GM21515 (cell line): ENCODE results near the gene RYR1.
A peak's percentile ranks its signal among the peaks of the same experiment; 100 is the strongest.
"Not testable (repeated sequence)": the region's sequence is repeated elsewhere in the genome, so short reads cannot be mapped to it uniquely, and the experiment has no call there.

Source experiments
- ATAC-seq: cut with Tn5 transposase; IDR thresholded peaks from one replicate; pipeline ENCODE4 v1.9.1; 2021; ENCODE audit not compliant: unreplicated experiment

Gene RYR1

DNA sequence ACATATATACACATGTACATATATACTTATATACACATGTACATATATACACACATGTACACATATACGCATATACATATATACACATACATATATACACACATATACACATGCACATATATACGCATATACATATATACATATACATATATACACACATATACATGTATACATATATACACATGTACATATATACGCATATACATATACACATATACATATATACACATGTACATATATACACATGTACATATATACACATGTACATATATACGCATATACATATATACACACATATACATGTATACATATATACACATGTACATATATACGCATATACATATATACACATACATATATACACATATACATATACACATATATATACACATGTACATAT, 169.4 kb downstream of the RYR1 start:
- ATAC-seq, result not testable (repeated sequence)

DNA sequence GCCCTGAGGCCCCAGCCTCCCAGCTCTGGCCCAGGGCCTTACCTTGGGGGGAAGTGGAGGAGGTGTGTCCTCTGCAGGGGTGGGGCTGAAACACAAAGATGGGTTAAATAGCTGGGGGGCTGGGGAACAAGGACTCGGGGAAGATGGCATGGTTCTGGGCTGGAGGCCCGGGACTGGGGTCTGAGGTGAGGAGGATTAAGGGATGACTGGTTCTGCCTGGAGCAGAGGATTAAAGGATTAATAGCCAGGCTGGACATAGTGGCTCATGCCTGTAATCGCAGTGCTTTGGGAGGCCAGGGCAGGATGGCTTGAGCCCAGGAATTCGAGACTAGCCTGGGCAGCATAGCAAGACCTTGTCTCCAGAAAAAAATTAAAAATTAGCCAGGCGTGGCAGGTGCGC, 172.6 kb downstream of the RYR1 start:
- ATAC-seq, result no peak

DNA sequence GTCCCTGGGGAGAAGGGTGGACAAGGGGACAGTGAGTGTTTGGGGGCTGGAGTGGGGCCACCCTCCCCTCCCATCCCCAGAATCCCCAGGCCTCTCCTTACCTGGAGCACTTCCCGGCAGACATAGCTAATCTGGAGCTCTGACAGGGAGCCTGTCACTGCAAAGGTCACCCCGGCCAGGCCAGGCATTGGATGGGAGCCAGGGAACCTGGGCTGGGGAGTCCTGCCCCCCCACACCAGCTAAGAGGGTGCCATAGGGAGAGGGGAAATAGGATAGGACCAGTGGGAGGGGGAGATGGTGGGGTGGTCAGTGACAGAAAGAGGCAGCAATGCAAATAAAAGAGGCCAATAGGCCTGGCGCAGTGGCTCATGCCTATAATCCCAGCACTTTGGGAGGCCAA, 180.8 kb downstream of the RYR1 start:
- no peak for ATAC-seq

DNA sequence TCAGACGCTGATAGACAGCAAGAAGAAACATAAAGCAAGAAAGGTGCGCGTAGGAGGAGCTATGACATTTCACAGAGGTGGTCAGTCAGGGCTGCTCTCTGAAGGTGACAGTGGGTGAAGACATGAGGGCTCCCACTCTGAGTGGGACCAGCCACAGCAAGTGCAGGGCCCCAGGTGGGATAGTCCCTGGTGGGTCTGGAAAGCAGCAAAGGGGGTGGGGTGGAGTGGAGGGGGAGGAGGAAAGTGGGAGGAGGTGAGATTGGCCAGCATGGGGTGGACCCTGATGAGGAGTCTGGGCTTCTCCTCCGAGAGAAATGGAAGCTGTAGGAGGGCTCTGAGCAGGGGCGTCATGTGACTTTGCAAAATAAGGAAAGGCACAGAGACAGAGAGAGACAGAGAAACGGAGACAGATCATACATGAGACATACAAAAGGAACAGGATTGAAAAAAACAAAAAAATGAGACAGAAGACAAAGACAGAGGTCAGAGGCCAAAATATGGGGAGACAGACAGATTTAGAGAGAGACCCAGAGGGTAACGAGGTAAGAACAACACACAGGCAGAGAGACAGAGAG, 181.6 kb downstream of the RYR1 start:
- no peak for ATAC-seq

DNA sequence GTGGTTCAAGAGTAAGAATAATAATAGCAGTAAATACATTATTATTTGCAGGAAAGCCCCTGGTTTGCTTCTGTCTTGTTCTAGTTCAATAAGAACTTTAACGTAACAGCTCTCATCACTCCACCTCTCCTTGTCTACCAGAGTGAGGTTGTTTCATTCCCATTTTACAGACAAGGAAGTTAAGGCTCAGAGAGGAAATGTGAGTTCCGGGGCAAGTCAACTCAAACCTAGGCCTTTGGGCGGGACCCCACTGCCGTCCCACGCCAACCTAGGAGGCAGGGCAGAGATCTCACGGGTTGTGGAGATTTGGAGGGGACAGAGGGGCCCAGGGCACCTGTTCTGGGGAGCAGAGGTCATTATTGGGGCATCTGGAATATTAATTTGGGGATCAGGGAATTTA, 182.8 kb downstream of the RYR1 start:
- ATAC-seq, result no peak

DNA sequence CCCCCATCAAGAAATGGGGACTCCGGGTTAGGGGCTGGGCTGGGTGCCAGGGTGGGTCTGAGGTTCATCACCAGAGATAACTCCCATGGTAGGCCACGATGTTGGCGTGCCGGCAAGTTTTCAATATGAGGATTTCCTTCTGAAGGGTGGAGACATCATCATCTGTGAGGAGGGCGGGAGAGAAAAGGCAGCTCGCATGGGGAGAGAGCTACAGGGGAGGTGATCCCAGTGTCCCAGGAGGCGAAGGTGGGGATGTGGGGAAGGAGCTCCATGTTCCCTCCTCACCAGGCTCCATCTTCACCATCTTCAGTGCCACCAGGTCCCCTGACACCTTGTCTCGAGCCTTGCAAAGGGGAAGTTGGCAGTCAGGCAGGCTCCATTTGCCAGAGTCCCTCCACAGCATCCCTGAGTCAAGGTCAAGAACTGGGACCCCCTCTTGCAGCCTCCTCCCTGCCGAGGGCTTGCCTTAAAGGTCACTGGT, 183.8 kb downstream of the RYR1 start:
- peak; percentile 1 for ATAC-seq

DNA sequence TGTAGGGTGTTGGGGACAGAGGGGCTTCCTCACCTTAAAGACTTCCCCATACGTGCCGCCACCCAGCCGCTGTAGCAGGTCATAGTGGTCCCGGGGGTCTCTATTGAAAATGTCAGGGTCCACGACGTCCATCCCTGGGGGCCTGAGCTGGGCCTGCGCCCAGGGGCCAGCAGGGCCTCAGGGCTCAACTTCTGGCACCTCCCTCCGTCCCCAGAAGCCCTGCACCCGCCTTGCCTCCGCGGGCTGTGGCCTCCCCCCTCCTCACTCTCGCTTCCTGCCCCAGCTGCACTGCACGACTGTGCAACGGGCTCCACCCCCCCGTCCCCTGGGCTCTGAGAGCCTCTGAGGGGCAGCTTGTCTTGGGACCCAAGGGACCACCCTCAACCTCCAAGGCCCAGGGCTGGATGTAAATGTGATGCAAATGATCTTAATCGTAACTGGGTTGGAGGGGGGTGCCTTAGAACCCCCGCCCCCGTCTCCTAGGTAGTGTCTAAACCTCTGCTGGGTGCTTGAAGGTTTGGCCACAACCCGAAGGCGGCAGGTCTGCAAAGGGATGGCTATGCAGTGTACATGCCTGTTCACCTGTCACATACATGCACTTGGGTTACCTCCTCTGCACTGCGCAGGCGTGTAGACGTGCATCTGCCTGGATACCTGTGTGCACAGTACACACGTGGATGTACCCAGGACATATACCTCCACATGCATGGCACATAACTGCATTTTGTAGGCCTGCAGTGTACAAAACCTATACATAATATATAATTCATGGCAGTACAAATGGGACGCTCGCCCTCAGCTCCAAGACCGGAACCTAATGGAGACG, 184.5 kb downstream of the RYR1 start, which contains the start of gene MAP4K1:
Gene MAP4K1 (minus strand): TSS at position 190 of the 826 bp plus-strand sequence. CDS start 58 bp downstream, at position 132.
- peak; percentile 47 for ATAC-seq

DNA sequence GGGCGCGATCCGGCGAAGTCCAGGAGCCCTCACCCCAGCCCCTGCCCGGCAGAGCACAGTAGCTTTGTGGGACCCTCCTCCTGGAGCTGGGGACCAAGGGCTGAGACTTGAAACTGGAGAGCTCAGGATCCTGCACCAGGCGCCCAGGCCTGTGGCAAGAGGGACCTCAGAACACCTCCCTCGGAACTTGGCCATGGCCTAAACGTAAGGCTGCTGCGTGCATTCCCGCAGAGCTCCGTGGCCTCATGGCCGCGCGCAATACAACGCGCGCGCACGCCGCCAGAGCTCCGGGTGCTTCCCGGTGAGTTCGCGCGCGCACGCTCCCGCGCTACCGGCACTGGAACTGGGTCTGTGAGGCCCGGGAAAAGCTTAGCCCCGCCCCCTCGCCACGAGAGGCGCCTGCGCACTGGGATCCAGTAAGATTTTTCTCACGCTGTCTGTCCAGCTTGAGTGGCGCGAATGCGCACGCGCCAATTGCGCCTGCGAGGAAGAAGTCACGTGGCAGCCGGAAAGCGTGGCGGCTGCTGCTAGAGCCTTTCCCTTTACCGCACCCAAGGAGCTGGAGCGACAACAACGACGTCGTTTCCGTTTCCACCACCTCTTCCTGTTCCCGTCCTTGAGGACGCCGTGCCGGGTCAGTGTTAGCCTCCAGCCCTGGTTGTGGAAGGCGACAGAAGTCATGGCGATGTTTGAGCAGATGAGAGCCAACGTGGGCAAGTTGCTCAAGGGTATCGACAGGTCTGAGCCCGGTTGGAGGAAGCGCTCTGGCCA, 185.3 kb downstream of the RYR1 start, which contains the start of gene EIF3K:
Gene EIF3K (plus strand): TSS at position 599 of the 771 bp plus-strand sequence. CDS start 81 bp downstream, at position 680.
- ATAC-seq, result peak; percentile 52

DNA sequence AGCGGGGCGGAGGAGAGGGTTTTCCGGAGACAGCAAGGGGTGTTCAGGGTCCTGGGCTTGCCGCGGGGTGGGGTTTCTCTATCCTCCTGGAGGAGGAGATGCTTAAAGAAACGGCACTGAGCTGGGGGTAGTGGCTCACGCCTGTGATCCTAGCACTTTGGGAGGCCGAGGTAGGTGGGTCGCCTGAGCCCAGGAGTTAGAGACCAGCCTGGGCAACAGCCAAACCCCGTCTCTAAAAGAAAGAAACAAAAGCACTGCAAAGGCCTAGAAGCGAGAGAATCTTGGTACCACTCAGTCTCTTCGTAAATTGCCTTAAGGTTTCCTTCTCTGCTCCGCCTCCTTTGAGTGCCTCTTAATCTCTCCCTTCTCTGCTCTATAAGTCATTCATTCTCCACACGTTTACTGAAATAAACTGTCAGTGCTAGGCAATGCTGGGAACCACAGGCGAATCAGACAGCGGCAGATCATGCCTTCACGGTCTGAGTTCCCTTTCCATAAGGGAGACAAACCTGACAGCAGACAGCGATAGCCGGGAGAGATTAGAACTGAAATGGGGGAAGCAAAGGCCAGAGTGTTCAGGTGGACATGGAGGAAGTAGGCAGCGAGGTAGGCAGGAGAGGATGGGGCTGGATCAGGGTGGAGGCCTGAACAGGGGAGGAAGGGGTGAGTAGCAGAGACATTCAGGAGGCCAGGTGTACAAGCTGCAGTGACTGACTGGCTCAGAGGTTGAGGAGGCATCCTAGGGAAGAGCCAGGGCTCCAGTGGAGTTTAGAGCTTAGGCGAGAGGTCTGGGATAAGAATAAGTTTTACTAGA, 186.1 kb downstream of the RYR1 start:
- ATAC-seq, result no peak

DNA sequence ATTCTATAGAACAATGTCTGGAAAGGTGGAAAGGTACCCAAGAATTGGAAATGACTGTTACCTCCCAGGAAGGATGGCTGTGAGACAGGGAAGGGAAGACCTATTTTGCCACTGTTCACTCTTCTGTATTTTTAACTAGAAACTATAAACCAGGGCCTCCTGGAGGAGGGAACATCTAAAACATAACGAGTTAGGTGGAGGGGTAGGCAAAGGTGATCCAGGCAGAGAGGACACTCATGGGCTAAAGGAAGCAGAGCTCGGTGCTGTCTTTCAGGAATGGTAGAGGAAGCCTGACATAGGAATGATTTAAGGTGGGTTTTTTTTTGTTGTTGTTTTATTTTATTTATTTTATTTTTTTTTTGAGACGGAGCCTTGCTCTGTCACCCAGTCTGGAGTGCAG, 191.3 kb downstream of the RYR1 start:
- ATAC-seq, result no peak

DNA sequence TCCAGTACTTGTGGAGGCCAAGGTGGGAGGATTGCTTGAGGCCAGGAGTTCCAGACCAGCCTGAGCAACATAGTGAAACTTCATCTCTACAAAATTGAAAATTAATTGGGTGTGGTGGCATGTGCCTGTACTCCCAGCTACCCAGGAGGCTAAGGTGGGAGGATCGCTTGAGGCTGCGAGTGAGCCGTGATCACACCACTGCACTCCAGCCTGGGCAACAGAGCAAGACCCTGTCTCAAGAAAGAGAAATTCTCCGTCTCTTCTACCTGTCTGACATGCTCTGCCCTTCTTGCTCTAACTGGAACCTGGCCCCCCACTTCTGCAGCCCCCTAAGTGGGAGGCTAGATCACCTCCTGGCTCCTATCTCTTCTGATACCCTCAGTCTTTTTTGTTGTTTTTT, 192.9 kb downstream of the RYR1 start:
- ATAC-seq, result no peak

DNA sequence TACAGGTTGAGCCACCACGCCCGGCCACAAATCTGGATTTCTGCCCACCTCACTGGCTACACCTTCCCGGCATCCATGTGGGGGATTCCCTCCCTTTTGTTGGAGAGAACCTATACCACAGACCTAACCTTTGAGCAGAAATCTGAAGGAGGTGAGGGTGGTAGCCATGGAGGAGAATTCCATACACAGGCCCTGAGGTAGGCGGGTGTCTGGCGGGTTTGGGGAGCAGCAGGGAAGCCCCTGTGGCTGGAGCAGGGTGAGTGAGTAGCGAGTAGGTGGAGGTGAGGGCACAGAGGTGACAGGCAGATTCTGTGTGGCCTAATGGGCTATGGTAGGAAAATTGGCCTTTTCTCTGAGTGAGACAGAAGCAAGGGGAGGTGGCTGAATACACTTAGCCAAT, 196.1 kb downstream of the RYR1 start:
- ATAC-seq, result no peak

DNA sequence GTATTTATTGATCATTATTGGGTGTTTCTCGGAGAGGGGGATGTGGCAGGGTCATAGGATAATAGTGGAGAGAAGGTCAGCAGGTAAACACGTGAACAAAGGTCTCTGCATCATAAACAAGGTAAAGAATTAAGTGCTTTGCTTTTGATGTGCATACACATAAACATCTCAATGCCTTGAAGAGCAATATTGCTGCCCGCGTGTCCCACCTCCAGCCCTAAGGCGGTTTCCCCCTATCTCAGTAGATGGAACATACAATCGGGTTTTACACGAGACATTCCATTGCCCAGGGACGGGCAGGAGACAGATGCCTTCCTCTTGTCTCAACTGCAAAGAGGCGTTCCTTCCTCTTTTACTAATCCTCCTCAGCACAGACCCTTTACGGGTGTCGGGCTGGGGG, 197.8 kb downstream of the RYR1 start:
- not testable (repeated sequence) for ATAC-seq

DNA sequence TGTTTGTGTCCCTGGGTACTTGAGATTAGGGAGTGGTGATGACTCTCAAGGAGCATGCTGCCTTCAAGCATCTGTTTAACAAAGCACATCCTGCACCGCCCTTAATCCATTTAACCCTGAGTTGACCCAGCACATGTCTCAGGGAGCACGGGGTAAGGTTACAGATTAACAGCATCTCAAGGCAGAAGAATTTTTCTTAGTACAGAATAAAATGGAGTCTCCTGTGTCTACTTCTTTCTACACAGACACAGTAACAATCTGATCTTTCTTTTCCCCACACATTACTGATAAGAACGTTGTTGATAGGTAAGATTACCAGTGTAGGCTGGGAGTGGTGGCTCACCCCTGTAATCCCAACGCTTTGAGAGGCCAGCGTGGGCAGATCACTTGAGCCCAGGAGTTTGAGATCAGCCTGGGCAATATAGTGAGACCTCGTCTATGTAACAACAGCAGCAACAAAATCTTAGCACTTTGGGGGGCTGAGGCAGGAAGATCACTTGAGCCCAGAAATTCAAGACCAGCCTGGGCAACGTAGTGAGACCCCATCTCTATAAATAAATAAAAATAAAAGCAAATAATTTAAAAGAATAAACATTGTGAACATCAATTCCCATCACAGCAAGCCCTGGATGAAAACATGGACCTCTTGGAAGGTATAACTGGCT, 198.5 kb downstream of the RYR1 start:
- not testable (repeated sequence) for ATAC-seq

DNA sequence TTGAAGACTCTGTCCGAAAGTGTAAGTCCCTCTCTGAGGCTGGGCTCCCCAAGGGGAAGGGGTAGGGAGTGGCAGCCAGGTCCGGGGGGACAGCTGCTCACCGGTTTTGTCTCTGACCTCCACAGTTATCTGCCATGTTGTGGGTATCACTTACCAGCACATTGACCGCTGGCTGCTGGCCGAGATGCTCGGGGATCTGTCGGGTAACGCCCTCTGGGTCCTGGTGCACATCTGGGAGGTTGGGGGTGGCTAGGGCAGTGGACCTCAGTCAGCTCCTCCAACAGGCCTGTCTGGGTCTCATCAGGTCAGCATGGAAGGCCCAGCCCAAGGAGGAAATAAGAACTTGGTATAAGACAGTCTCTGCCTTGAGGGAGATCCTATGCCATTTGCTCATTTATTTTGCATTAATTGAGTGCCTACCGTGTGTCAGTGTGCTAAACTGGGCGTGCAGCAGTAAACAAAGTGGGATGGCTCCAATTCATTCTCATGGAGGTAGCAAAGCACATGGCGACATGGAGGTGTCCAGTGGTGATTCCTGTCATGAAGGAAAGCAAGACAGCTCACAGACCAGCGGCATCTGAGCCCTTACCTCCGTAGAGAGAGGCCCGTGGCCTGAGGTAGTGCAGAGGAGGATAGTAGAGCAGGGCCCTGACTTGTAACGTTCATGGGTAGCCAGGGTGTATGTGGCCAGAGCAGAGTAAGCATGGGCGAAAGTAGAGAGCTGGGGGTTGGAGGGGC, 199.2 kb downstream of the RYR1 start:
- ATAC-seq, result no peak

DNA sequence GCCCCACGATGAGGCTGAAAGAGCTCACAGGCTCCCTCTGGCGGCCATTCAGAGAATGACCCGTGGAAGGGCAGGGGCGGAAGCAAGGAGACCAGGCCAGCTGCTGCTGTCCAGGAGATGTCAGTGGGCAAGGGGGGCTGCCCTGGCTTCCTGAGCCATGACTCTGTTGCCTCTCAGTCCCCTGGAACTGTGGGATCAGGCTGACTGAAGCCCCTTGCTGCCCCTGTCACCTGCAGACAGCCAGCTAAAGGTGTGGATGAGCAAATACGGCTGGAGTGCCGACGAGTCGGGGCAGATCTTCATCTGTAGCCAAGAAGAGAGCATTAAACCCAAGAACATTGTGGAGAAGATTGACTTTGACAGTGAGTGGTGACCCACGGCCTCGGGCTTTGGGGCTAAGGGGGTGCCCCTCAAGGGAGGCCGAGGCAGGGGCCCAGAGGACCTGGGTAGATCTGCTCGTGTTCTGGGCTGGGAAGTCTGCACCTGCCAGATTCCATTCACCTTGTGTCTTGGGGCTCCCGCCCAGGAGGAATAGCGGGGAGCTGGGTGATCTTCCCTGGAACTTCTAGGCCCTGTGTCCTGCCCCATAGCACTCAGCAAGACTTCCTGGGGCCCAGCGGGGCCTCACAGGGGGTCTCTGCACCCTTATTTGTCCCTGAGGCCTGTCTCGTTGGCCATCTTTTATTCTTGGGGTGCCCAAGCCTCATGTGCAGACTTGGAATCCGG, 201.4 kb downstream of the RYR1 start:
- ATAC-seq, result no peak

DNA sequence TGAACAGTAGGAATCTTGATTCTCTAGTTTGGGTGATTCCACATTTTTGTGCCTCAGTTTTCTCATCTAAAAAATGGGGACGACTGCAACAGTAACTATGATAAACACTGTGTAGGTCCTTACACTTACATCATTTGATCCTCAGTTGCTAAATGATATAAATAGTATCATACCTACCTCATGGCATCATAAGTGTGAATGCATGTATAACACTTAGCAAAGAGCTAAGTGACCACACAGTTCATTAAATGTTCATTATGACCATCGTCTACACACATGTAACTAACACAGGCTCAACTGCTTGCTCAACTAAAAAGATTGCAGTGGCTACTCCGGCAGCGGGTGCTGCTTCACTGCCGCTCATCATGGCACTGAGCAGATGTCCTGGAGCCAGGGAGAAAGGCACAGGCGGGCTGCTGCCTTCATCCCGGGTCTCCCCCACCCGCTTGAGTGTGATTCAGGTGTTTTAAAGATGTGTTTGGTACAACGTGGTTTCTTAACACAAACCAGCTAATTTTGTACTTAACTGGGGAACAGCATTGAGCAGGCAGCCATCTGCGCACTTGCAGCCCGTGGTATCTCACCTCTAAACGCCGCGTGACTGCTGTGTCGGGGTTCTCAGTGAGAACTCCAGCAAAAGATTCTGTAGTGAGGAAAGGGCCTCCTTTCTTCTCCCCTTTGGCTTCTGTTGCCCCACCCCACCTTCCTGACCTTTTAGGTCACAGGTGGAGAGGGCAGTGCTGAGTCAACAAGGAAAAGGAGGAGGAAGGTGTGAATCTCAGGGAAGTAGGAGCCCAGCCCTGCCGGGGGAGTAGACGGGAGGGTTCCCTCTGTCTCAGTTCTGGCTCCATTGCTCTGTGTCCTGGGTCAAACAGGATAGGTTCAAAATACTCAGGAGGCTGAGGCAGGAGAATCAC, 202.2 kb downstream of the RYR1 start:
- no peak for ATAC-seq
